ENCODE data around the gene PCP2.

DNA sequence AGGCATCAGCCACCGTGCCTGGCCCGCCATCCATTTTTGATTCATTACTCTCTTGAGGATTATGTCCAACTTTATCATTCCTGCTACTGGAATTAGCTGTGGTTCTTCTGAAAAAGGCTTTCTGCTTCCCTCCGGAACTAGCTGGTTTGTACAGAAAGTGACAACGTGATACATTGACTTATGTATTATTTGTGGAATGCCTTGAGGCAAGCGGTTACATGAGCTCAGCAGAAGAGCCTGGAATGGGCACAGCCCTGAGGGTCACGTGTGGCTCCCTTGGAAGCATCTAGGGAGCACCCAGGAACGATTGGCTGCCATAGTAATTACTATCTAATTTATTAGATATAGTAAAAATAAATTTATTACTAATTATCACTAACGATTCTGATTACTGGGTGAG is 20.9 kb upstream of the PCP2 start:
- TF ChIP-seq BACH2 (CRISPR knock-in tag; IDR thresholded peaks at IDR 0.05; ENCODE audit: borderline replicate concordance) (no peak), ZNF8 (CRISPR knock-in tag; IDR thresholded peaks at IDR 0.05) (no peak), ZFP30 (CRISPR knock-in tag; IDR thresholded peaks at IDR 0.05) (no peak), RARB (CRISPR knock-in tag; IDR thresholded peaks at IDR 0.05) (no peak), GLIS3 (CRISPR knock-in tag; IDR thresholded peaks at IDR 0.05) (no peak), ZNF565 (CRISPR knock-in tag; conservative IDR thresholded peaks at IDR 0.05; ENCODE audit: low read depth) (no peak), TOX (CRISPR knock-in tag; IDR thresholded peaks at IDR 0.05; ENCODE audit: borderline replicate concordance) (no peak), ISL1 (CRISPR knock-in tag; IDR thresholded peaks at IDR 0.05) (no peak), CSDC2 (CRISPR knock-in tag; IDR thresholded peaks at IDR 0.05) (no peak), ZC3H10 (CRISPR knock-in tag; IDR thresholded peaks at IDR 0.05) (no peak)
- TF ChIP-seq, protein P1, sequence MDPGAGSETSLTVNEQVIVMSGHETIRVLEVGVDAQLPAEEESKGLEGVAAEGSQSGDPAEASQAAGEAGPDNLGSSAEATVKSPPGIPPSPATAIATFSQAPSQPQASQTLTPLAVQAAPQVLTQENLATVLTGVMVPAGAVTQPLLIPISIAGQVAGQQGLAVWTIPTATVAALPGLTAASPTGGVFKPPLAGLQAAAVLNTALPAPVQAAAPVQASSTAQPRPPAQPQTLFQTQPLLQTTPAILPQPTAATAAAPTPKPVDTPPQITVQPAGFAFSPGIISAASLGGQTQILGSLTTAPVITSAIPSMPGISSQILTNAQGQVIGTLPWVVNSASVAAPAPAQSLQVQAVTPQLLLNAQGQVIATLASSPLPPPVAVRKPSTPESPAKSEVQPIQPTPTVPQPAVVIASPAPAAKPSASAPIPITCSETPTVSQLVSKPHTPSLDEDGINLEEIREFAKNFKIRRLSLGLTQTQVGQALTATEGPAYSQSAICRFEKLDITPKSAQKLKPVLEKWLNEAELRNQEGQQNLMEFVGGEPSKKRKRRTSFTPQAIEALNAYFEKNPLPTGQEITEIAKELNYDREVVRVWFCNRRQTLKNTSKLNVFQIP (CRISPR knock-in tag; IDR thresholded peaks at IDR 0.05; ENCODE audit: borderline replicate concordance, low read depth): no peak
- TF ChIP-seq, protein P2, sequence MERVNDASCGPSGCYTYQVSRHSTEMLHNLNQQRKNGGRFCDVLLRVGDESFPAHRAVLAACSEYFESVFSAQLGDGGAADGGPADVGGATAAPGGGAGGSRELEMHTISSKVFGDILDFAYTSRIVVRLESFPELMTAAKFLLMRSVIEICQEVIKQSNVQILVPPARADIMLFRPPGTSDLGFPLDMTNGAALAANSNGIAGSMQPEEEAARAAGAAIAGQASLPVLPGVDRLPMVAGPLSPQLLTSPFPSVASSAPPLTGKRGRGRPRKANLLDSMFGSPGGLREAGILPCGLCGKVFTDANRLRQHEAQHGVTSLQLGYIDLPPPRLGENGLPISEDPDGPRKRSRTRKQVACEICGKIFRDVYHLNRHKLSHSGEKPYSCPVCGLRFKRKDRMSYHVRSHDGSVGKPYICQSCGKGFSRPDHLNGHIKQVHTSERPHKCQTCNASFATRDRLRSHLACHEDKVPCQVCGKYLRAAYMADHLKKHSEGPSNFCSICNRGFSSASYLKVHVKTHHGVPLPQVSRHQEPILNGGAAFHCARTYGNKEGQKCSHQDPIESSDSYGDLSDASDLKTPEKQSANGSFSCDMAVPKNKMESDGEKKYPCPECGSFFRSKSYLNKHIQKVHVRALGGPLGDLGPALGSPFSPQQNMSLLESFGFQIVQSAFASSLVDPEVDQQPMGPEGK (CRISPR knock-in tag; IDR thresholded peaks at IDR 0.05; ENCODE audit: borderline replicate concordance): no peak
